ENCODE measurements around the gene GP1BB. TPM values are rescaled to one million over a fixed set of nuclear protein-coding genes. Genes with fewer than 3 reads are reported as not detected.

Gene GP1BB
- total and polyA plus RNA-seq, 10 of the 15 experiments (the other 5 are each of a cell fraction or from before 2014, with no cell fraction given) = 0.05 to 0.28 (median 0.28) TPM; not detected in 7

DNA sequence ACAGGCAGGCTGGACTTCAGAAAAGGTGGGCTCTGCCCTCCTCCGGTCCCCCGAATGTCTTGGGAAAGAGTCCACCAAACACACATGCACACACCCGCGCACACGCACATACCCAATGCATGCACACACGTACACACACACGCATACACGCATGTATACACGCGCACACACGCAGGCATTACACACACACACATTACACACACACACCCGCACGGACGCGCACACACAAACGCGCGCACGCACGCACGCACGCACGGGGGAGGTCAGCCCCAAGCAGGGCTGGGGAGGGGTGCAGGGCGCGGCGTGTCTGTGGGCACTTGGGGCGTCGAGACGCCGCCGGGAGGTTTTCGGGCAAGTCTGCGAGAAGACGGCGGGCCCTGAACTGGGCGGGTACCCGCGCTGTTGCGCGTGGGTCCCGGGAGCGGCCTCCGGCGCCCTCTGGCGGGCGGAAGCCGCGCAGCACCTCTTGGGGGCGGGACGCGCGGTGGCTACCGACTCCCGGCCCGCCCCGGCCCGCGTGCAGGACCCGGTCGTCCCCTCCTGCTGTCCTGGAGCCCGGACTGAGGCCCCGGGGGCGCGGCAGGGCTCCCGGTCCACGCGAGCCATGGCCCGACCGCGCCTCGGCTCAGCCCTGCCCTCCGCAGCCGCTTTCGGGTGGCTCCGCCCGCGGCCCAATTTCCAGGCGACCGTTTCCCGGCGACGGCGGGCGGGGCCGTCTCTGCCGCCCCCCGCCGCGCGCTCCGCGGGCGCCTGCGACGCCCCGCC lies 5.5 kb upstream of the GP1BB start (continued):
- TF ChIP-seq, protein P1, sequence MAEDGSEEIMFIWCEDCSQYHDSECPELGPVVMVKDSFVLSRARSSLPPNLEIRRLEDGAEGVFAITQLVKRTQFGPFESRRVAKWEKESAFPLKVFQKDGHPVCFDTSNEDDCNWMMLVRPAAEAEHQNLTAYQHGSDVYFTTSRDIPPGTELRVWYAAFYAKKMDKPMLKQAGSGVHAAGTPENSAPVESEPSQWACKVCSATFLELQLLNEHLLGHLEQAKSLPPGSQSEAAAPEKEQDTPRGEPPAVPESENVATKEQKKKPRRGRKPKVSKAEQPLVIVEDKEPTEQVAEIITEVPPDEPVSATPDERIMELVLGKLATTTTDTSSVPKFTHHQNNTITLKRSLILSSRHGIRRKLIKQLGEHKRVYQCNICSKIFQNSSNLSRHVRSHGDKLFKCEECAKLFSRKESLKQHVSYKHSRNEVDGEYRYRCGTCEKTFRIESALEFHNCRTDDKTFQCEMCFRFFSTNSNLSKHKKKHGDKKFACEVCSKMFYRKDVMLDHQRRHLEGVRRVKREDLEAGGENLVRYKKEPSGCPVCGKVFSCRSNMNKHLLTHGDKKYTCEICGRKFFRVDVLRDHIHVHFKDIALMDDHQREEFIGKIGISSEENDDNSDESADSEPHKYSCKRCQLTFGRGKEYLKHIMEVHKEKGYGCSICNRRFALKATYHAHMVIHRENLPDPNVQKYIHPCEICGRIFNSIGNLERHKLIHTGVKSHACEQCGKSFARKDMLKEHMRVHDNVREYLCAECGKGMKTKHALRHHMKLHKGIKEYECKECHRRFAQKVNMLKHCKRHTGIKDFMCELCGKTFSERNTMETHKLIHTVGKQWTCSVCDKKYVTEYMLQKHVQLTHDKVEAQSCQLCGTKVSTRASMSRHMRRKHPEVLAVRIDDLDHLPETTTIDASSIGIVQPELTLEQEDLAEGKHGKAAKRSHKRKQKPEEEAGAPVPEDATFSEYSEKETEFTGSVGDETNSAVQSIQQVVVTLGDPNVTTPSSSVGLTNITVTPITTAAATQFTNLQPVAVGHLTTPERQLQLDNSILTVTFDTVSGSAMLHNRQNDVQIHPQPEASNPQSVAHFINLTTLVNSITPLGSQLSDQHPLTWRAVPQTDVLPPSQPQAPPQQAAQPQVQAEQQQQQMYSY (CRISPR knock-in tag; IDR thresholded peaks at IDR 0.05) = no peak
- TF ChIP-seq GATAD2B (conservative IDR thresholded peaks at IDR 0.05; ENCODE audit: low read depth) (peak; percentile 71), RFX5 (IDR thresholded peaks at IDR 0.05; ENCODE audit: low read depth, low read length) (no peak), NFXL1 (IDR thresholded peaks at IDR 0.05; ENCODE audit: borderline replicate concordance) (0 out of 2 replicates have a peak, but pooled peaks have one; percentile 32), SUPT20H (IDR thresholded peaks at IDR 0.05; ENCODE audit: borderline replicate concordance, control insufficient read depth, low read depth, low read length) (no peak), POLR2AphosphoS5 (IDR thresholded peaks at IDR 0.05; ENCODE audit: low read length) (no peak), ZBED1 (IDR thresholded peaks at IDR 0.05; ENCODE audit: borderline replicate concordance) (no peak), BRCA1 (IDR thresholded peaks at IDR 0.05; ENCODE audit: low read depth, low read length) (no peak), SIN3A (IDR thresholded peaks at IDR 0.05; ENCODE audit: low read depth, low read length) (no peak), EED (IDR thresholded peaks at IDR 0.05; ENCODE audit: low read depth) (no peak), SREBF1 (IDR thresholded peaks at IDR 0.05; ENCODE audit: low read length) (no peak), YBX1 (IDR thresholded peaks at IDR 0.05) (no peak), ZNF217 (IDR thresholded peaks at IDR 0.05) (no peak), WRNIP1 (IDR thresholded peaks at IDR 0.05; ENCODE audit: borderline replicate concordance, low read depth, low read length) (no peak)
- TF ChIP-seq, protein P2, sequence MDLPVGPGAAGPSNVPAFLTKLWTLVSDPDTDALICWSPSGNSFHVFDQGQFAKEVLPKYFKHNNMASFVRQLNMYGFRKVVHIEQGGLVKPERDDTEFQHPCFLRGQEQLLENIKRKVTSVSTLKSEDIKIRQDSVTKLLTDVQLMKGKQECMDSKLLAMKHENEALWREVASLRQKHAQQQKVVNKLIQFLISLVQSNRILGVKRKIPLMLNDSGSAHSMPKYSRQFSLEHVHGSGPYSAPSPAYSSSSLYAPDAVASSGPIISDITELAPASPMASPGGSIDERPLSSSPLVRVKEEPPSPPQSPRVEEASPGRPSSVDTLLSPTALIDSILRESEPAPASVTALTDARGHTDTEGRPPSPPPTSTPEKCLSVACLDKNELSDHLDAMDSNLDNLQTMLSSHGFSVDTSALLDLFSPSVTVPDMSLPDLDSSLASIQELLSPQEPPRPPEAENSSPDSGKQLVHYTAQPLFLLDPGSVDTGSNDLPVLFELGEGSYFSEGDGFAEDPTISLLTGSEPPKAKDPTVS (IDR thresholded peaks at IDR 0.05; ENCODE audit: low read depth, low read length) = no peak
- TF ChIP-seq, protein P3, sequence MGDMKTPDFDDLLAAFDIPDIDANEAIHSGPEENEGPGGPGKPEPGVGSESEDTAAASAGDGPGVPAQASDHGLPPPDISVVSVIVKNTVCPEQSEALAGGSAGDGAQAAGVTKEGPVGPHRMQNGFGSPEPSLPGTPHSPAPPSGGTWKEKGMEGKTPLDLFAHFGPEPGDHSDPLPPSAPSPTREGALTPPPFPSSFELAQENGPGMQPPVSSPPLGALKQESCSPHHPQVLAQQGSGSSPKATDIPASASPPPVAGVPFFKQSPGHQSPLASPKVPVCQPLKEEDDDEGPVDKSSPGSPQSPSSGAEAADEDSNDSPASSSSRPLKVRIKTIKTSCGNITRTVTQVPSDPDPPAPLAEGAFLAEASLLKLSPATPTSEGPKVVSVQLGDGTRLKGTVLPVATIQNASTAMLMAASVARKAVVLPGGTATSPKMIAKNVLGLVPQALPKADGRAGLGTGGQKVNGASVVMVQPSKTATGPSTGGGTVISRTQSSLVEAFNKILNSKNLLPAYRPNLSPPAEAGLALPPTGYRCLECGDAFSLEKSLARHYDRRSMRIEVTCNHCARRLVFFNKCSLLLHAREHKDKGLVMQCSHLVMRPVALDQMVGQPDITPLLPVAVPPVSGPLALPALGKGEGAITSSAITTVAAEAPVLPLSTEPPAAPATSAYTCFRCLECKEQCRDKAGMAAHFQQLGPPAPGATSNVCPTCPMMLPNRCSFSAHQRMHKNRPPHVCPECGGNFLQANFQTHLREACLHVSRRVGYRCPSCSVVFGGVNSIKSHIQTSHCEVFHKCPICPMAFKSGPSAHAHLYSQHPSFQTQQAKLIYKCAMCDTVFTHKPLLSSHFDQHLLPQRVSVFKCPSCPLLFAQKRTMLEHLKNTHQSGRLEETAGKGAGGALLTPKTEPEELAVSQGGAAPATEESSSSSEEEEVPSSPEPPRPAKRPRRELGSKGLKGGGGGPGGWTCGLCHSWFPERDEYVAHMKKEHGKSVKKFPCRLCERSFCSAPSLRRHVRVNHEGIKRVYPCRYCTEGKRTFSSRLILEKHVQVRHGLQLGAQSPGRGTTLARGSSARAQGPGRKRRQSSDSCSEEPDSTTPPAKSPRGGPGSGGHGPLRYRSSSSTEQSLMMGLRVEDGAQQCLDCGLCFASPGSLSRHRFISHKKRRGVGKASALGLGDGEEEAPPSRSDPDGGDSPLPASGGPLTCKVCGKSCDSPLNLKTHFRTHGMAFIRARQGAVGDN (IDR thresholded peaks at IDR 0.05) = peak; percentile 22; the same call in 1 of the 2 replicates
- TF ChIP-seq, protein P4, sequence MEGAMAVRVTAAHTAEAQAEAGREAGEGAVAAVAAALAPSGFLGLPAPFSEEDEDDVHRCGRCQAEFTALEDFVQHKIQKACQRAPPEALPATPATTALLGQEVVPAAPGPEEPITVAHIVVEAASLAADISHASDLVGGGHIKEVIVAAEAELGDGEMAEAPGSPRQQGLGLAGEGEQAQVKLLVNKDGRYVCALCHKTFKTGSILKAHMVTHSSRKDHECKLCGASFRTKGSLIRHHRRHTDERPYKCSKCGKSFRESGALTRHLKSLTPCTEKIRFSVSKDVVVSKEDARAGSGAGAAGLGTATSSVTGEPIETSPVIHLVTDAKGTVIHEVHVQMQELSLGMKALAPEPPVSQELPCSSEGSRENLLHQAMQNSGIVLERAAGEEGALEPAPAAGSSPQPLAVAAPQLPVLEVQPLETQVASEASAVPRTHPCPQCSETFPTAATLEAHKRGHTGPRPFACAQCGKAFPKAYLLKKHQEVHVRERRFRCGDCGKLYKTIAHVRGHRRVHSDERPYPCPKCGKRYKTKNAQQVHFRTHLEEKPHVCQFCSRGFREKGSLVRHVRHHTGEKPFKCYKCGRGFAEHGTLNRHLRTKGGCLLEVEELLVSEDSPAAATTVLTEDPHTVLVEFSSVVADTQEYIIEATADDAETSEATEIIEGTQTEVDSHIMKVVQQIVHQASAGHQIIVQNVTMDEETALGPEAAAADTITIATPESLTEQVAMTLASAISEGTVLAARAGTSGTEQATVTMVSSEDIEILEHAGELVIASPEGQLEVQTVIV (IDR thresholded peaks at IDR 0.05; ENCODE audit: borderline replicate concordance, partially characterized antibody) = no peak
